ENCODE measurements around the gene NUP133.

Gene NUP133

GRCh38 chr1:229410692-229411433 is 97.3 kb downstream of the NUP133 start:
- peak; percentile 46 to 62 for DNase-seq (ENCODE audit: low read depth in 2 of 2)
- H3K4me3 ChIP-seq (replicated peaks in 1 of 2; ENCODE audit: low read depth in 2 of 2, low read length in 2 of 2) = no peak overlapping the region
- TF ChIP-seq CTCF (IDR thresholded peaks at IDR 0.05; ENCODE audit: low read depth, low read length) = no peak

GRCh38 chr1:229410370-229410691 is 97.8 kb downstream of the NUP133 start:
- H3K4me3 ChIP-seq (replicated peaks in 1 of 2; ENCODE audit: low read depth in 2 of 2, low read length in 2 of 2) = no peak overlapping the region
- TF ChIP-seq CTCF (IDR thresholded peaks at IDR 0.05; ENCODE audit: low read depth, low read length) = no peak
- DNase-seq (ENCODE audit: low read depth in 2 of 2) = no peak

- no peak overlapping the region for H3K4me3 ChIP-seq (replicated peaks in 1 of 2; ENCODE audit: low read depth in 2 of 2, low read length in 2 of 2)
- TF ChIP-seq CTCF (IDR thresholded peaks at IDR 0.05; ENCODE audit: low read depth, low read length) = no peak
- DNase-seq (ENCODE audit: low read depth in 2 of 2) = no peak
Observed at GRCh38 chr1:229409616-229410369, 98.3 kb downstream of the NUP133 start.

GRCh38 chr1:229408458-229409037 is 99.6 kb downstream of the NUP133 start:
- no peak overlapping the region for H3K4me3 ChIP-seq (replicated peaks in 1 of 2; ENCODE audit: low read depth in 2 of 2, low read length in 2 of 2)
- no peak for TF ChIP-seq CTCF (IDR thresholded peaks at IDR 0.05; ENCODE audit: low read depth, low read length)
- DNase-seq (ENCODE audit: low read depth in 2 of 2) = no peak

- peak overlapping the region in 1 of 2 donors; percentile 11 for H3K4me3 ChIP-seq (replicated peaks in 1 of 2; ENCODE audit: low read depth in 2 of 2, low read length in 2 of 2)
- no peak for DNase-seq (ENCODE audit: low read depth in 2 of 2)
- no peak for TF ChIP-seq CTCF (IDR thresholded peaks at IDR 0.05; ENCODE audit: low read depth, low read length)
Observed at GRCh38 chr1:229407206-229408026, 100.7 kb downstream of the NUP133 start.

GRCh38 chr1:229406798-229407197 is 101.3 kb downstream of the NUP133 start:
- no peak for DNase-seq (ENCODE audit: low read depth in 2 of 2)
- no peak overlapping the region for H3K4me3 ChIP-seq (replicated peaks in 1 of 2; ENCODE audit: low read depth in 2 of 2, low read length in 2 of 2)
- TF ChIP-seq CTCF (IDR thresholded peaks at IDR 0.05; ENCODE audit: low read depth, low read length) = no peak
